ACHN (cell line): ENCODE data around the gene RIBC2.
A peak's percentile ranks its signal among the peaks of the same experiment; 100 is the strongest.
"Not testable (repeated sequence)": the region's sequence is repeated elsewhere in the genome, so short reads cannot be mapped to it uniquely, and the experiment has no call there.

Experiments used
- DNase-seq: peaks from one replicate; pipeline ENCODE4 v3.0.0-alpha.2; 2015
- in situ Hi-C: cut with HindIII; loops from 2 replicates; pipeline ENCODE4 v1.10.0; 2017; ENCODE audit warnings: low sequenced_read_pairs, low pct_ligation_motif_present, low pct_unique_long_range_greater_than_20kb

The RIBC2 gene

DNA sequence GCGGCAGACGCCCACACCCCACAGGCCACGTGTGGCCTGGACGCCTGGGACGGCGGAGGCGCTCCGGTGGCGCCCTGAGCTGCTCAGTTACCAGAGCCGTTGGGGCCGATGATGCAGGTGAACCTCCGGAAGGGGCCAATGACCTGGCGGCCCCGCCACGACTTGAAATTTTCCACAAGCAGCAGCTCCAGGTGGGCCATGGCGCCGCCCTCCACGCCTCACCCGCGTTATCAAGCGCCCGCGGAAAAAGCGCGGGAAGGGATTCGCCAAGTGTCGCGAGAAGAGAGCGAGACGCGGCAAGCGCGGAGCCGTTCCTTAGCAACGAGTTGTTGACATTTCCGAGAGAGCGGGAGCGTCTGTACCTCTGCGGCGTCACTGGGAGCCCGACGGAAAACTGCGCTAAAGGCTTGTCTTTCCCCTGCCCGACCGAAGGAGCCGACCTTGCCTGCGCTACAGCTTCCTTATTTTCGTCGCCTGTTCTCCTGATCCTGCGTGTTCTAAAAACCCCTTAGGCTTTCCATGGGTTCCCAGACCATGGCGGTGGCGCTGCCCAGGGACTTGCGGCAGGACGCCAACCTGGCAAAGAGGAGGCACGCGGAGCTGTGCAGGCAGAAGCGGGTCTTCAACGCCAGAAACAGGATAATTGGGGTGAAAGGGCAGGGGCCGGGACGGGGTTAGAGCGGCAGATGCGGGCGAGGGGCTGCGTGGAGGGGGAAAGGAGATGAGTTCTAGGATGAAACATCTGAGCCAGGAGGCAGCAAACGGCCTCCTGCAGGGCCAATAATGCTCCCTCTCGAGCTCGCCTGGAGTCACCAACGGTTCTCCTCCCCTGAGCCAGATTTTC is at the start of gene RIBC2, which contains the start of gene SMC1B:
RIBC2 (plus strand) TSS at position 326 of the 844 bp plus-strand sequence; CDS start at position 520, 194 bp downstream.
SMC1B (minus strand) TSS at position 232 of the 844 bp plus-strand sequence; CDS start at position 200, 32 bp downstream.
- peak; percentile 90 for DNase-seq

GRCh38 chr22:45366713-45367112 is 46.8 kb upstream of the RIBC2 start:
- in situ Hi-C loops, result no loop called here
- DNase-seq, result no peak

More for the DNA sequence above, at the start of gene RIBC2, which contains the start of gene SMC1B:
- in situ Hi-C loops, result no loop called here

GRCh38 chr22:45373592-45373991 is 39.9 kb upstream of the RIBC2 start:
- in situ Hi-C loops, DNase-seq: not testable (repeated sequence)

GRCh38 chr22:45376009-45376408 is 37.5 kb upstream of the RIBC2 start:
- in situ Hi-C loops, result no loop called here
- no peak for DNase-seq

DNA sequence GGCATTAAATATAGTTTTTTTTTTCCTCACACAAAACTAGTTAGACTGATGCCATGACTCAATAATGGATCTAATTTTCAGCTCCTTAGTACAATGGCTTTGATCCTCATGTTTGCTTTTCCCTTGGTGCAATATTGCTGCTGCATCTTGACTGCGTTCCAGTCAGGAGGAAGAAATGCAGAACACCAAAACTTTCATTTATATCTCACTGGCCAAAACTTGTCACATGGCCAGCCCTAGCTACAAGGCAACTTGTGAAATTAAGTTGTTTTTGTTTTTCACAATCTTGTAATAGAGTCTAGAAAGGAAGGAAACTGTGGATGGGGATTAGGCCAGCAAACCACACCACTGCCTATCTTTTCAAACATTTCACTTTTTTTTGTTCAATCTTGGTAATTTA is 36.8 kb upstream of the RIBC2 start:
- in situ Hi-C loops, result no loop called here
- DNase-seq, result no peak

- DNase-seq, result no peak
- in situ Hi-C loops, result no loop called here
These were observed 32.1 kb upstream of the RIBC2 start for GRCh38 chr22:45381348-45381747.

DNA sequence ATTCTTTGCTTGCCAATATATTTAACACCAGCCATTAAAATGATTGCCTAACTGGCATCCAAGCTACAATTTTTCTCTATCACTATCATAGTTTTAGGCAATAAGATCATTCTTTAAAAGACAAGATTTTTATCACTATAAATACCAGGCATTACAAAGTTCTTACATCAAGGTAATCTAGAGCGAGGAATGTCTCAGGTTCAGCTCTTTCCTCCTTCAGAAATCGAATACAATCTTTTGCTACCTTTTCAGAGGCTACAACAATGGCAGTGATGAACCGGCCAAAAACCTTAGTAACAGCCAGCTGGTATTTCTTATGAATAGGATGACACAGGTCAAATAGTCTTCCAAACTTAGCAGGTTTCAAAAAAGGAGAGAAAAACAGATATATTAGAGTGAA is 23.9 kb upstream of the RIBC2 start:
- DNase-seq, result no peak
- in situ Hi-C loops, result no loop called here

DNA sequence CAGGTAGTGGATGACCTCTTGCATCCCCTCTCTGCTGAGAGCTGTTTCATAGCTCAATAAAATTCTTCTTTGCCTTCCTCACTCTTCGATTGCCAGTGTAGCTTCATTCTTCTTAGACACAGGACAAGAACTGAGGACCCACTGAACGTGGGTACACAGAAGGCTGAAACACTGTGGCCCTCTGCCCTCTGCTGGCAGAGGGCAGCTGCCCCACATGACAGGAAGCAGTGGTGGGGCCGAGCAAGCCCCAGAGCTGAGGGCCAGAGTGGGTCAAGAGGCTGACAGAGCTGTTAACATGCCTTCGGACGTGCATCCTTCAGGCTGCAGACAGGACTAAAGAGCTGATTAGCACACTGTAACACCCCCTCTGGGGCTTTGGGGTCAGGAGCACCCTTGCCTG is 15.7 kb upstream of the RIBC2 start:
- in situ Hi-C loops, result no loop called here
- DNase-seq, result no peak

GRCh38 chr22:45398214-45398613 is 15.3 kb upstream of the RIBC2 start:
- in situ Hi-C loops, result no loop called here
- no peak for DNase-seq

GRCh38 chr22:45399712-45400445 is 13.6 kb upstream of the RIBC2 start:
- no peak for DNase-seq
- in situ Hi-C loops, result no loop called here

DNA sequence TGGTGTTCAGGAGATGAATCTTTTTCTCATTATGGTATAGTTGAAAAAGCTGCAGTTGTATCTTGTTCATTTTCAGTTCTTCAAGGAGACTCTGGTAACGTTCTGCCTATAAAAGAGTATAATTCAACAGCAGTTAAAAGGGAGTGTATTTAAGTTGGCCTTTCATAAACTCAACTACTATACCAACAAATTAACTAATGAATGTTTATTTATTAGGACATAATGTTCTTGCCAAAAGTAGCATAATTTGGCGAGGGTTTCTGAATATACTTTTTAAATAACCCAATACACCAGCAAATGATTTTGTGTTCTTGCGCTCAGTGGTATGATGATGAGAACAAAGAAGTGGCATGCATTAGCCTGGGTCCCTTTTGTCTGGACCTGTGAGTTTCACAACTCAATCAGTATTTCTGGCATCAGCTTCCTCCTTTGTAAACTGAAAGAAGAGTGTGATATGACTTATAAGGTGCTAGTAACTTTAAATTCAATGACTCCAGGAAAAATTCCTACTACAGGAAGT is 11.0 kb upstream of the RIBC2 start:
- in situ Hi-C loops, result no loop called here

DNA sequence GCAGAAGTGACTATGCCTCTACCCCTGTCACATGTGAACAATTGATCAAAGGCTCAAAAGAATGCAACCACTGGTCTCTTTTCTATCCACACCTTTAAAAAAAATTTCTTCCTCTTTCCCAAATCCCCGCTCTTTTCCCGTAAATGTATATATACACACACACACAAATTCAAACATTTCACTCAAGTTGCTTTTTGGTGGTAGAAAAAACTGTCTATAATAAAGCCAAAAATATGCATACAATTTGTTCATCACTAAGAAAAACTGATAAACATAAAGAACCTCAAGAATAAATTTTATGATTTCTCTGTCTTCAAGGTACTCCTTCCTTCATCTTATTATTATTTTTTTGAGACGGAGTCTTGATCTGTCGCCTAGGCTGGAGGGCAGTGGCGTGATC is 5.7 kb upstream of the RIBC2 start:
- DNase-seq, result no peak
- in situ Hi-C loops, result no loop called here

More for the DNA sequence above, 11.0 kb upstream of the RIBC2 start:
- DNase-seq, result no peak

DNA sequence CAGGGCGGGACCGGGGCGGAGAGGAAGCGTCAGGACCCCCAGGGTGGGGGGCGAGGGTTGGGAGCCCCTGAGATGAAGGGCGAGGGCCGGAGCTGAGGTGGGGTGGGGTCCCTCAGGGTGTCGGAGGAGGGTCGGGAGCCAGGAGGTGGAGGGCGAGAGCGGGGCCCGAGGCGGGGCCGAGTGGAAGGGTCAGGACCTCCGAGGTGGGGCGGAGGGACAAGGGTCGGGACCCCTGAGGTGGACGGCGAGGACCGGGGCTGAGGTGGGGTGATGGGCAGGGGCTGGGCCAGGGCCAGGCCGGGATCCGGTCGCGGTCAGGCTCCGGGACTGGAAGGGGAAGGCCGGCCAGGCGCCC is 503 bp upstream of the RIBC2 start:
- in situ Hi-C loops, result no loop called here

DNA sequence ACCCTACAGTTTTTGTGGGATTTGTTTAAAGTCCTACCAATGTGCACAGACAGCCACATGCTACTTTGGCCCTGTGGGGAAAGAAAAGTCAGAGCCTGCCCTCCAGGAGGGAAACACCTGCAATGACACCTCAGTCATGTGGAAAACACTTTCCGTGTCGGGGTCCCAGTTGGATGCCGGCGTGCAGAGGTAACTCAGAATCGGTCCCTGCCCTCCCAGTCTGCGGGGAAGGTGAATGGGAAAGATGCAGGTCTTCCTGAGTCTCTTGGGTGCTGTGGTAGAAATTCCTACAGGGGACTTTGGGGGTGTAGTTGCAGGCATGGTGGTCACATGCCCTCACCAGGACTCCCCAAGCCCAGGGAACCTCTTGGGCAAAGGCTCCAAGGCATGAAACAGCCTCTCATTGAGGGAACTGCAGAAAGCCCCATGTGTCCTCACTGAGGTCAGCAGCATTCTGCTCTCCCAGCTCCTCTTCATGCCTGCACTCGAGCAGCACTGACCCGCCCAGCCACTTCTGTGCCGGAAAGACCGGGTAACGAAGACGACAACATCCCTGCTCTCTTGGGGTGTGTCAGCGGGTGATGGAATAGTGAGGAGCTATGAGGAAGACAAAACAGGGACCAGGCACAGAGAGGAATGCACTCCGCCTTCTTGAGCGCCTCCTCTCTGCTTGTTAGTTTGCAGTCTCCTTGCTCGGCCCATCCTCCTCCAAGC is 4.7 kb downstream of the RIBC2 start:
- no peak for DNase-seq
- in situ Hi-C loops, result no loop called here

More for the DNA sequence above, 503 bp upstream of the RIBC2 start:
- DNase-seq, result no peak

GRCh38 chr22:45418770-45419138 is 5.3 kb downstream of the RIBC2 start:
- in situ Hi-C loops, result no loop called here
- no peak for DNase-seq

GRCh38 chr22:45420011-45420410 is 6.5 kb downstream of the RIBC2 start:
- in situ Hi-C loops, result no loop called here
- no peak for DNase-seq

- in situ Hi-C loops, result no loop called here
These were observed 7.0 kb downstream of the RIBC2 start for GRCh38 chr22:45420539-45420938.

GRCh38 chr22:45421349-45422055 is 8.0 kb downstream of the RIBC2 start:
- DNase-seq, result no peak
- in situ Hi-C loops, result no loop called here

More at GRCh38 chr22:45420539-45420938, 7.0 kb downstream of the RIBC2 start:
- DNase-seq, result no peak
